GM21786 (cell line): Measurements from ENCODE around the gene PHKG2.
A peak's percentile ranks its signal among the peaks of the same experiment; 100 is the strongest.
"Not testable (repeated sequence)": the region's sequence is repeated elsewhere in the genome, so short reads cannot be mapped to it uniquely, and the experiment has no call there.

Experiments used
- ATAC-seq: cut with Tn5 transposase; IDR thresholded peaks from one replicate; pipeline ENCODE4 v1.9.1; 2021; ENCODE audit not compliant: unreplicated experiment

PHKG2 gene, protein sequence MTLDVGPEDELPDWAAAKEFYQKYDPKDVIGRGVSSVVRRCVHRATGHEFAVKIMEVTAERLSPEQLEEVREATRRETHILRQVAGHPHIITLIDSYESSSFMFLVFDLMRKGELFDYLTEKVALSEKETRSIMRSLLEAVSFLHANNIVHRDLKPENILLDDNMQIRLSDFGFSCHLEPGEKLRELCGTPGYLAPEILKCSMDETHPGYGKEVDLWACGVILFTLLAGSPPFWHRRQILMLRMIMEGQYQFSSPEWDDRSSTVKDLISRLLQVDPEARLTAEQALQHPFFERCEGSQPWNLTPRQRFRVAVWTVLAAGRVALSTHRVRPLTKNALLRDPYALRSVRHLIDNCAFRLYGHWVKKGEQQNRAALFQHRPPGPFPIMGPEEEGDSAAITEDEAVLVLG

GRCh38 chr16:30747799-30748633 lies at the start of gene PHKG2:
PHKG2 (plus strand) TSS chr16:30748425; CDS start chr16:30748821, 396 bp downstream.
- ATAC-seq = peak; percentile 96

GRCh38 chr16:30698816-30699614 lies 49.2 kb upstream of the PHKG2 start, which contains the start of gene SRCAP:
SRCAP (plus strand) TSS chr16:30699171; CDS start chr16:30700825, 1,654 bp downstream.
- ATAC-seq = peak; percentile 29

DNA sequence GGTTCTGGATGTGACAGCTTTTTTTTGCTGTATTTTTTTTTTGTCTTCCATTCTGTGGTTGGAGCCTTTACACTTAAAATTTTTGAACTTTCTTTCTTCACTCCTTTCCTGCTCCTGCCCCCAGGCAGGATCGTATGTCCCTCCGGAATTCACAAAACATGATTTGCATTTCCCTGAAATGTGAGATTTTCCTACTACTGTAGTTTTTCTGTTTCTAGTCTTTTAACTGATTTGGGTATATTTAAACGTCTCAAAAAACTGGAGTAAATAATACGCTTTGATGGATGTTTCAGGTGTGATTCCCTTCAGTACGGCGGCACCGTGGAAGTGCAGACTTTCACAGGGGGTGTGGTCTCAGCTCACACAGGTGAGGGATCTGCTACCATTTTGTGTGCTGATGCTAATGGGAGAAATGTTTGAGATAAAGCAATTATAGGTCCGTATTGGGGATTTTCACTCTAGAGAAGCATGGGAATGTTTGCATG lies 48.6 kb upstream of the PHKG2 start:
- ATAC-seq = no peak

DNA sequence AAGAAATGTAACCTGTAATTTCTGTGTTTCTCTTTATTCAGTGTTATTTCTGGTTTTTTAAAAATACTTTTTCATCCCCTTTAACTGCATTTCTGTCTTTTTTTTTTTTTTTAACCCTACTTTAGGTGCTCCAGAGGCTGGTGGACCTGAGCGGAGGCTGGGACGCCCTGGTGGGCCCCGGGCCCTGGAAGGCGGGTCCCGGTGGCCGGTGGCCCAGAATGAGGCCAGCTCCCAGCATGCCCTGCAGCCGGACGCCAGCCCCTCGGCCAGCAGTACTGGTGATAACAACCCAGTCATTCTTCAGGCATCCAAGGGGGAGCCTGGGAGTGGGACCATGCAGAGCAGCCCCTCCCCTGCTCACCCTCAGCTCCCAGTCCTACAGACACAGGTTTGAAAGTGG lies 47.7 kb upstream of the PHKG2 start:
- no peak for ATAC-seq

DNA sequence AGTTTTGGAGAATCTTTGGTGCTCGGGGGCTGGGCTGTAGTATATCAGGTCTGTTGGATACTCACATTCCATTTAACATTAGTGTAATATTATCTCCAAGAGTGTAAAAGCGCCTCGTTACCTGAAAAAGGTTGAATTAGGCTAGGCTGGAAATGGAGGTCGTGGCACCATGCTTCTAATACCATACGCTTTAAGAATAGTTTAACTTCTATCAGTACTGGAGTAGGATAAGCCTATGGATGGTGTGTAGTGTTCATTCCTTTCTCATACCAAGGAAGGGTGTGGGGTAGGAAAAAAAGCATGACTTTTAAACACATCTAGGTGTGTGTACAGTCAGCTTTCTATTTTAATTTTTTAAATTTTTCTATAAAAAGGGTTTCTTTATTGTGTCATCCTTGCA lies 47.3 kb upstream of the PHKG2 start:
- ATAC-seq = no peak

- ATAC-seq = not testable (repeated sequence)
Measured at GRCh38 chr16:30703071-30703470, 45.2 kb upstream of the PHKG2 start.

DNA sequence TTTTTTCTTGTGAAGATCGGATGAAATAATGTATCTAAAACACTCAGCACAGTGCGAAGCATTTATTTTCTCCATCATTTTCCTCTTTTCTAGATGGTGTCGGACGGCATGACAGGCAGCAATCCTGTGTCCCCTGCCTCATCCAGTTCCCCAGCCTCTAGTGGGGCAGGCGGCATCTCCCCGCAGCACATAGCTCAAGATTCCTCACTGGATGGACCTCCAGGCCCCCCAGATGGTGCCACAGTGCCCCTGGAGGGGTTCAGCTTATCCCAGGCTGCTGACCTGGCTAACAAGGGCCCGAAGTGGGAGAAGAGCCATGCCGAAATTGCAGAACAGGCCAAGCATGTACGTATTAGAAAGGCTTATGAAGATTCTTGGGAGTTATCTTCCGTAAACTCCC lies 44.3 kb upstream of the PHKG2 start:
- no peak for ATAC-seq

GRCh38 chr16:30706046-30706445 lies 42.2 kb upstream of the PHKG2 start:
- no peak for ATAC-seq

DNA sequence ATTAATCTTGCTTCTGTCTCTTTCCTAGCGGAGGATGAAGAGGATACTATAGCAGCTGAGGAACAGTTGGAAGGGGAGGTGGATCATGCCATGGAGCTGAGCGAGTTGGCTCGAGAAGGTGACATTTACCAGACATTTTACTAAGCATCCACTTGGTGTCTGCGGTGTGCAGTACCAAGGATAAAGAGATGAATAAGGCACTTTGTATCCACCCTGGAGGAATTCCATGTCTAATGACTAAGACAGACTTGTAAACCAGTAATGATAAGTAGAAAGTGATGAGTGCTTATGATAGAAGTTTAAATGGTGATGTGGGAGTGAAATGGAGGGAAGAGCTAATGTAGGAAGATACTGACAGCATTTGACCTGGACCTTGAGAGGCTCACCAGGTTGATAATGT lies 37.3 kb upstream of the PHKG2 start:
- no peak for ATAC-seq

DNA sequence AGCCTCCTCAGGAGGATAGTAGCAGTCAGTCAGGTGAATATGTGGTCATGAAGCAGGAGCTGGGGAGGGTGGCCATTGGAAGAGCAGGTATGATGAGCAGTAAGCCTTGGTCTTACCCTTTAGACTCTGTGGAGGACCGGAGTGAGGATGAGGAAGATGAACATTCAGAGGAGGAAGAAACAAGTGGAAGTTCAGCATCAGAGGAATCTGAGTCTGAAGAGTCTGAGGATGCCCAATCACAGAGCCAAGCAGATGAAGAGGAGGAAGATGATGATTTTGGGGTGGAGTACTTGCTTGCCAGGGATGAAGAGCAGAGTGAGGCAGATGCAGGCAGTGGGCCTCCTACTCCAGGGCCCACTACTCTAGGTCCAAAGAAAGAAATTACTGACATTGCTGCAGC lies 36.5 kb upstream of the PHKG2 start:
- no peak for ATAC-seq

DNA sequence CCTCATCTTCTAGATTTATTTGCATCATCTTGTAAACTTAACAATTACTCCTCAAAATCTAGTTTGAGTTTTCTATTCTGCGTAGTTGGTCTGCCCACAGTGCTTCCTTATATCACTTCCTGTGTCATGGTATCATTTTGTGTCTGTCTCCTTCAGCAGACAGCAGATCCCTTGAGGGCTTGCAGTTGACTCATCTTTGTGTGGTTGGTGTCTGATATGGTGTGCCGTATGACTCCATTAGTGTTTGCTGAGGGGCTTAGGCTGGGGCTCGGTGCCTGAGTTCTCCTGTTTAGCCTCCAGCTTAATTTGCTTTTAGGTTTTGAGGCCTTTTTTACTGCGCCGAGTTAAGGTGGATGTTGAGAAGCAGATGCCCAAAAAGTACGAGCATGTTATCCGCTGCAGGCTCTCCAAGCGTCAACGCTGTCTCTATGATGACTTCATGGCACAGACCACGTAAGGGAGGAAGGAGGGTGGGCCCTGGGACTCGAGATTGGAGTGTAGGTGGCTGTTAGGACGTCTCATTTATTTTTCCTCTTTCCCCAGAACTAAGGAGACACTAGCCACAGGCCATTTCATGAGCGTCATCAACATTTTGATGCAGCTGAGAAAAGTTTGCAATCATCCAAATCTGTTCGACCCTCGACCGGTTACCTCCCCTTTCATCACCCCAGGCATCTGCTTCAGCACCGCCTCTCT lies 32.3 kb upstream of the PHKG2 start:
- ATAC-seq = no peak

DNA sequence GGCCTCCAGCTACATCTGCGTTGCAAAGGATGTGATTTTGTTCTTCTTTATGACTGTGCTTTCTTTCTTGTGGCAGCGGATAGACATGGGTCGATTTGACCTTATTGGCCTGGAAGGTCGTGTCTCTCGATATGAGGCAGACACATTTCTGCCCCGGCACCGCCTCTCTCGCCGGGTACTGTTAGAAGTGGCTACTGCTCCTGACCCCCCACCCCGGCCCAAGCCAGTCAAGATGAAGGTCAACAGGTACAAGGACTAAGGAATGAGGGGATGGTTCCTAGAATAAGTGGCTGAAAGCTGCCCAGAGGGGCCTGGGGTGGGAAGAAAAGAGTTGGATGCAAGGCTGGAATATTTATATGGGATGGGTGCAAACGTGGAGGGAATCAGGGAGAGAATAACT lies 28.1 kb upstream of the PHKG2 start:
- no peak for ATAC-seq

GRCh38 chr16:30720694-30721093 lies 27.5 kb upstream of the PHKG2 start:
- ATAC-seq = no peak

- no peak for ATAC-seq
Measured at GRCh38 chr16:30721167-30721566, 27.1 kb upstream of the PHKG2 start.

GRCh38 chr16:30721606-30722005 lies 26.6 kb upstream of the PHKG2 start:
- ATAC-seq = no peak

DNA sequence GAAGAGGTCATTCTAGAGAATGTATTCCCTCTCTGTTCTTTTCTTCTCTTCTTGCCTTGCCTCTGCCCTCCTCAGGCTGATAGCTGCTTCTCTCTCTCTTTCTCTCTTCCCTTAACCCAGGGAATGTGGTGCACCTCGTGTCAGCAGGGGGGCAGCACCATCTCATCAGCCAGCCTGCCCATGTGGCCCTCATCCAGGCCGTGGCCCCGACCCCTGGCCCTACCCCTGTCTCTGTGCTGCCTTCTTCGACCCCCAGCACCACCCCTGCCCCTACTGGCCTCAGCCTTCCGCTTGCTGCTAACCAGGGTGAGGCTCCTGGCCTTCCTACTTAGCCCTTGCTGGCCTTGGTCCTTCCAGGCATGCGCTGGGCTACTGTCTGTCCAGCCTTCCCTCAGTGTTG lies 25.8 kb upstream of the PHKG2 start:
- no peak for ATAC-seq

DNA sequence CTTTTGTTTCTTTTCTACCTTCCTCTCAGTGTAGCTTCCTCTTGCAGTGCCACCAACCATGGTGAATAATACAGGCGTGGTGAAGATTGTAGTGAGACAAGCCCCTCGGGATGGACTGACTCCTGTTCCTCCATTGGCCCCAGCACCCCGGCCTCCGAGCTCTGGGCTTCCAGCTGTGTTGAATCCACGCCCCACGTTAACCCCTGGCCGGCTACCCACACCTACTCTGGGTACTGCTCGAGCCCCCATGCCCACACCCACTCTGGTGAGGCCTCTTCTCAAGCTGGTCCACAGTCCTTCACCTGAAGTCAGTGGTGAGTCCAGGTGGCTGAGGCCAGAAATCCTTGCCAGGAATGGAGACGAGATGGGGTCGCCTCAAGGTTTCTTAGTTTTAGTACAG lies 25.3 kb upstream of the PHKG2 start:
- no peak for ATAC-seq

- no peak for ATAC-seq
Measured at GRCh38 chr16:30723725-30724355, 24.4 kb upstream of the PHKG2 start.

- no peak for ATAC-seq
Measured at GRCh38 chr16:30724641-30725417, 23.4 kb upstream of the PHKG2 start.
